PC-9 (cell line): ENCODE data around the gene UBA3. TPM values are rescaled to one million over a fixed set of nuclear protein-coding genes. Genes with fewer than 3 reads are reported as not detected.

ENCODE experiments used
- BruUV-seq: library from RNA; stranded (reverse); fragments of 400-500 nt; replicated peaks from 2 replicates; lab custom pipeline; 2021; lab: Mats Ljungman, UMichigan
- CTCF ChIA-PET: fragments of 300-600 bp; sonication (Branson Sonifier 250); formaldehyde crosslinking; loops from one replicate; lab custom pipeline; 2022; ENCODE audit warnings: antibody characterized with exemption; lab: Charles Lee
- POLR2A ChIA-PET: fragments of 300-600 bp; sonication (Branson Sonifier 250); formaldehyde crosslinking; loops from one replicate; lab custom pipeline; 2022; ENCODE audit warnings: antibody characterized with exemption; ENCODE audit not compliant: unreplicated experiment; lab: Charles Lee
- DNase-seq, 2 experiments: peaks; one replicate each; pipeline versions ENCODE4 v3.0.0 to v3.0.0-alpha.2; 2015 to 2022; ENCODE audit warnings: mixed read lengths in 1 of 2
- H2AFZ ChIP-seq: fragments of 200-600 bp; sonication (generic); 2 replicates; pipeline ENCODE4 v1.8.1; 2017; ENCODE audit warnings: antibody characterized with exemption
- H3F3A ChIP-seq: fragments of 200-600 bp; sonication (generic); 2 replicates; pipeline ENCODE4 v1.8.1; 2017; ENCODE audit warnings: antibody characterized with exemption, mild to moderate bottlenecking, low read depth; ENCODE audit not compliant: insufficient read depth
- H3K27ac ChIP-seq: fragments of 200-600 bp; sonication (generic); 2 replicates; pipeline ENCODE4 v1.6.1; 2016; ENCODE audit warnings: mixed run types
- H3K27me3 ChIP-seq: fragments of 200-600 bp; sonication (generic); 2 replicates; pipeline ENCODE4 v1.6.1; 2016; ENCODE audit warnings: low read depth, mixed run types; ENCODE audit not compliant: insufficient read depth
- H3K36me3 ChIP-seq: fragments of 200-600 bp; sonication (generic); 2 replicates; pipeline ENCODE4 v1.6.1; 2016; ENCODE audit warnings: low read depth, mixed run types
- H3K4me1 ChIP-seq: fragments of 200-600 bp; sonication (generic); replicated peaks from 2 replicates; pipeline ENCODE4 v1.6.1; 2016; ENCODE audit warnings: mixed run types; ENCODE audit not compliant: insufficient read depth
- H3K4me2 ChIP-seq: fragments of 200-600 bp; sonication (generic); 2 replicates; pipeline ENCODE4 v1.6.1; 2017; ENCODE audit warnings: mixed run types
- H3K4me3 ChIP-seq: fragments of 200-600 bp; sonication (generic); 2 replicates; pipeline ENCODE4 v1.6.1; 2016; ENCODE audit warnings: mixed run types
- H3K79me2 ChIP-seq: fragments of 200-600 bp; sonication (generic); 2 replicates; pipeline ENCODE4 v1.6.1; 2017; ENCODE audit warnings: low read depth, mixed run types
- H3K9me2 ChIP-seq: fragments of 200-600 bp; sonication (generic); 2 replicates; pipeline ENCODE4 v1.8.1; 2017; ENCODE audit warnings: mild to moderate bottlenecking; ENCODE audit not compliant: insufficient read depth
- H3K9me3 ChIP-seq: fragments of 200-600 bp; sonication (generic); 2 replicates; pipeline ENCODE4 v1.8.1; 2016; ENCODE audit warnings: low read depth; ENCODE audit not compliant: insufficient read depth
- H4K20me1 ChIP-seq: fragments of 200-600 bp; sonication (generic); 2 replicates; pipeline ENCODE4 v1.8.1; 2017; ENCODE audit not compliant: insufficient read depth
- EZH2 ChIP-seq: fragments of 200-600 bp; sonication (generic); IDR thresholded peaks from 2 replicates; pipeline ENCODE4 v1.8.0; 2017; ENCODE audit warnings: antibody characterized with exemption, low read depth
- intact Hi-C: fragments of 100-400 bp; cut with micrococcal nuclease; formaldehyde crosslinking; loops from one replicate; pipeline ENCODE4 v1.10.0; 2022; ENCODE audit not compliant: unreplicated experiment
- total RNA-seq: library from RNA; stranded (reverse); gene quantifications from 2 replicates; pipeline ENCODE4 v1.2.3, GENCODE V29; 2021
- TF ChIP-seq, protein P1 (sequence below): fragments of 200-600 bp; sonication (generic); conservative IDR thresholded peaks from 2 replicates; pipeline ENCODE4 v1.6.1; 2017; ENCODE audit warnings: mixed run types, antibody characterized with exemption, mild to moderate bottlenecking, moderate library complexity

The UBA3 gene
- total RNA-seq, 1 experiment from 2014 or later = 88.8 TPM

DNA sequence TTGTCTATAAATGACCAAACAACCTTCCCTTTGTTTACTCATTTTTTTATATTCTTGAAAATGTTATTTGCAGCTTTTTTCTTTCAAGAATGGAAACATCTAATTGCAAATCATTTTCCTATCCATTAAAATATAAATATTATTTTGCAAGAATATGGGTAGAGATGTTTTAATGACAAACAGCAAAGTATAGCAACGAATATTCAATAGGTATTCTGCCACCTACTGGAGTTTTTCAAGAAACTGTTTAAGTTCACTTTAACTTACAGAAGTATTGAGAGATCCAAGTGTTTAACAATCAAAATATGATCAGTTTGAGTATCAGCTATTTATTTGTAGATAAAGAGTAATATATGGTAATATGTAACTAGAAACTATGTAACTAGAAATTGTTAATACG lies 59.7 kb downstream of the UBA3 start:
- H3F3A ChIP-seq = no peaks in the 10 kb centered on the region; the same call in 1 of the 2 replicates
- POLR2A ChIA-PET = interaction anchor here (0.5 kb wide), 1 partner anchor 61 kb away, joined by 7 read pairs; no protein-coding TSS in a partner anchor
- CTCF ChIA-PET = no interaction called here
- 0 out of 2 replicates have a peak, but pooled peaks cover under 1% of the 10 kb centered on the region for H3K36me3 ChIP-seq
- H3K79me2 ChIP-seq = no peaks in the 10 kb centered on the region
- no peak overlapping the region for H3K27ac ChIP-seq
- intact Hi-C loops = no loop called here
- no peaks in the 10 kb centered on the region for H3K27me3 ChIP-seq
- no peaks in the 10 kb centered on the region for H3K9me3 ChIP-seq
- no TSS peak for BruUV-seq
- TF ChIP-seq, protein P1, sequence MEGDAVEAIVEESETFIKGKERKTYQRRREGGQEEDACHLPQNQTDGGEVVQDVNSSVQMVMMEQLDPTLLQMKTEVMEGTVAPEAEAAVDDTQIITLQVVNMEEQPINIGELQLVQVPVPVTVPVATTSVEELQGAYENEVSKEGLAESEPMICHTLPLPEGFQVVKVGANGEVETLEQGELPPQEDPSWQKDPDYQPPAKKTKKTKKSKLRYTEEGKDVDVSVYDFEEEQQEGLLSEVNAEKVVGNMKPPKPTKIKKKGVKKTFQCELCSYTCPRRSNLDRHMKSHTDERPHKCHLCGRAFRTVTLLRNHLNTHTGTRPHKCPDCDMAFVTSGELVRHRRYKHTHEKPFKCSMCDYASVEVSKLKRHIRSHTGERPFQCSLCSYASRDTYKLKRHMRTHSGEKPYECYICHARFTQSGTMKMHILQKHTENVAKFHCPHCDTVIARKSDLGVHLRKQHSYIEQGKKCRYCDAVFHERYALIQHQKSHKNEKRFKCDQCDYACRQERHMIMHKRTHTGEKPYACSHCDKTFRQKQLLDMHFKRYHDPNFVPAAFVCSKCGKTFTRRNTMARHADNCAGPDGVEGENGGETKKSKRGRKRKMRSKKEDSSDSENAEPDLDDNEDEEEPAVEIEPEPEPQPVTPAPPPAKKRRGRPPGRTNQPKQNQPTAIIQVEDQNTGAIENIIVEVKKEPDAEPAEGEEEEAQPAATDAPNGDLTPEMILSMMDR = peak; percentile 51; the same call in 1 of the 2 replicates
- no peak for TF ChIP-seq EZH2
- H3K4me3 ChIP-seq = no peak overlapping the region
- H4K20me1 ChIP-seq = no peaks in the 10 kb centered on the region
- H3K4me1 ChIP-seq = no peaks in the 10 kb centered on the region
- DNase-seq = no peak
- H3K9me2 ChIP-seq = no peaks in the 10 kb centered on the region
- no peak overlapping the region for H3K4me2 ChIP-seq
- no peak overlapping the region for H2AFZ ChIP-seq

DNA sequence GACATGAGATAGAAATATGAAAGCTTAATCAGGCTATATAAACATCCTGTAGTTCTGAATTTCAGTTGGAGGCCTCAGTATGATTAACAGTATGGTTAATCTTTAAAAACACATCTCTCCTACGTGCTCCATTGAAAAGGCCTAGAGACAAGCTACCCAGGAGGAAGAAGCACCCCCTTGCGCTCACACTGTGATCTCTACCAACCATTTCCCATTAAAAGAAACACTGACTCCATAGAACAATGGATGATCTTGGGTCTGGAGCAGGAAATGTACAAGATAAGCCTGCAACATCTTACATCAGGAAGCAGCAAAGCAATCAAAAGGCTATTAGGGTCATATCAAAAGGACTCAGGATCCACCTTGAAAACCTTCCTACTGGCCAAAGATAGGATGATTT lies 63.3 kb downstream of the UBA3 start:
- Histone ChIP-seq H3K36me3 (no peaks in the 10 kb centered on the region), H3K79me2 (no peaks in the 10 kb centered on the region), H3K4me1 (peaks cover 11% of the 10 kb centered on the region; the same call in 1 of the 2 replicates), H3K4me2 (no peak overlapping the region), H3K4me3 (no peak overlapping the region), H3K27me3 (no peaks in the 10 kb centered on the region), H3F3A (no peaks in the 10 kb centered on the region), H4K20me1 (no peaks in the 10 kb centered on the region), H3K27ac (no peak overlapping the region), H3K9me2 (no peaks in the 10 kb centered on the region), H3K9me3 (no peaks in the 10 kb centered on the region), H2AFZ (no peak overlapping the region)
- ChIA-PET CTCF (interaction anchor here (0.5 kb wide), 1 partner anchor 206 kb away, joined by 7 read pairs; no protein-coding TSS in a partner anchor), POLR2A (no interaction called here)
- DNase-seq = no peak
- intact Hi-C loops = loop anchor here (10.0 kb wide), 1 partner anchor 848 kb away; no protein-coding TSS in a partner anchor
- no TSS peak for BruUV-seq
- TF ChIP-seq, protein P1 = no peak
- no peak for TF ChIP-seq EZH2

DNA sequence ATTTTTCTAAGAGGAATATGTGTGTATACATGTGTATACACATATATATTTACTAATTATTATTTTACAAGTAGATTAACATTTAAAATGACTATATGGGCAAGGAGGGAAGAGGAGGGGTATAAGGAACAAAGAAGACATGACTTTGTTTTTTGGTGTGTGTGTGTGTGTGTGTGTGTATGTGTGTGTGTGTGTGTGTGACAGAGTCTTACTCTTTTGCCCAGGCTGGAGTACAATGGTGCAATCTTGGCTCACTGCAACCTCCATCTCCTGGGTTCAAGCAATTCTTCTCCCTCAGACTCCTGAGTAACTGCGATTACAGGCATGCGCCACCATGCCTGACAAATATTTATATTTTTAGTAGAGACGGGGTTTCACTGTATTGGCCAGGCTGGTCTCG lies 64.1 kb downstream of the UBA3 start:
- no peaks in the 10 kb centered on the region for H3K27me3 ChIP-seq
- no peak overlapping the region for H3K4me3 ChIP-seq
- ChIA-PET CTCF (no interaction called here), POLR2A (no interaction called here)
- no peak overlapping the region for H2AFZ ChIP-seq
- intact Hi-C loops = loop anchor here (10.0 kb wide), 1 partner anchor 849 kb away; no protein-coding TSS in a partner anchor
- no peaks in the 10 kb centered on the region for H3K79me2 ChIP-seq
- H3K9me2 ChIP-seq = no peaks in the 10 kb centered on the region
- TF ChIP-seq EZH2 = no peak
- TF ChIP-seq, protein P1 = no peak
- no peaks in the 10 kb centered on the region for H3F3A ChIP-seq
- H4K20me1 ChIP-seq = no peaks in the 10 kb centered on the region
- H3K36me3 ChIP-seq = no peaks in the 10 kb centered on the region
- no peak for DNase-seq
- no peak overlapping the region for H3K4me2 ChIP-seq
- H3K4me1 ChIP-seq = peaks cover 11% of the 10 kb centered on the region; the same call in 1 of the 2 replicates
- BruUV-seq = no TSS peak
- no peaks in the 10 kb centered on the region for H3K9me3 ChIP-seq
- no peak overlapping the region for H3K27ac ChIP-seq
